ENCODE data around the gene POLR3C. TPM values are rescaled to one million over a fixed set of nuclear protein-coding genes. Genes with fewer than 3 reads are reported as not detected.

POLR3C gene
- total and polyA plus RNA-seq, 11 donors = 5.9 to 22.4 (median 15.1) TPM

DNA sequence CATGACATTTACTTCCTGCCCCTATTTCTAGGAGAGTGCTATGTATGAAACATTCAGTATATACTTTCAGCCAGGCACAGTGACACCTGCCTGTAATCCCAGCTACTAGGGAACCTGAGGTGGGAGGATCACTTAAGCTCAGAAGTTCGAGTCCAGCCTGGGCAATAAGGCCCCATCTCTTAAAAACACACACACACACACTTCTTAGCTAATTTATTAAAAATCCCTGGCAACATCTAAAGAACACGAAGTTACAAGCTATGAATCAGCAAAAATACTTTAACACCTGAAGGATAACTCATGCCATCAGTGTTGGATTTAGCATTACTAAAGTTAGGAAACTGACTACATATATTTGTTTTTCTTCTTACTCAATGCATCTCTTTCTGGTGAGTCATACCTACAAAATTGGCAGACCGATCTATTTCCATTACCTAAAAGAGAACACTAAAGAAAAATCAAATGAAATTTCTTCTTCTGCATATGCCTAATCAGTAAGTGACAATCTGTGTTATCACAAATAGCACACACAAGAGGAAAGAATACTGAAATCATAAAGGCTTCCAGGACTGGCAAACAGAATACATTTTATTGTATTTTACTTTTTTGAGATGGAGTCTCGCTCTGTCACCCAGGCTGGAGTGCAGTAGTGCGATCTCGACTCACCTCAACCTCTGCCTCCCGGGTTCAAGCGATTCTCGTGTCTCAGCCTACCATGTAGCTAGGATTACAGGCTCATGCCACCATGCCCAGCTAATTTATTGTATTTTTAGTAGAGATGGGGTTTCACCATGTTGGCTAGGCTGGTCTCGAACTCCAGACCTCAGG lies 41.5 kb upstream of the POLR3C start:
- 48 to 56% (median 53%) methylated on average over 10 of the region's 10 CpGs for WGBS, 4 donors
- TF ChIP-seq POLR2A (IDR thresholded peaks at IDR 0.05) = no peak
- TF ChIP-seq, protein P1, sequence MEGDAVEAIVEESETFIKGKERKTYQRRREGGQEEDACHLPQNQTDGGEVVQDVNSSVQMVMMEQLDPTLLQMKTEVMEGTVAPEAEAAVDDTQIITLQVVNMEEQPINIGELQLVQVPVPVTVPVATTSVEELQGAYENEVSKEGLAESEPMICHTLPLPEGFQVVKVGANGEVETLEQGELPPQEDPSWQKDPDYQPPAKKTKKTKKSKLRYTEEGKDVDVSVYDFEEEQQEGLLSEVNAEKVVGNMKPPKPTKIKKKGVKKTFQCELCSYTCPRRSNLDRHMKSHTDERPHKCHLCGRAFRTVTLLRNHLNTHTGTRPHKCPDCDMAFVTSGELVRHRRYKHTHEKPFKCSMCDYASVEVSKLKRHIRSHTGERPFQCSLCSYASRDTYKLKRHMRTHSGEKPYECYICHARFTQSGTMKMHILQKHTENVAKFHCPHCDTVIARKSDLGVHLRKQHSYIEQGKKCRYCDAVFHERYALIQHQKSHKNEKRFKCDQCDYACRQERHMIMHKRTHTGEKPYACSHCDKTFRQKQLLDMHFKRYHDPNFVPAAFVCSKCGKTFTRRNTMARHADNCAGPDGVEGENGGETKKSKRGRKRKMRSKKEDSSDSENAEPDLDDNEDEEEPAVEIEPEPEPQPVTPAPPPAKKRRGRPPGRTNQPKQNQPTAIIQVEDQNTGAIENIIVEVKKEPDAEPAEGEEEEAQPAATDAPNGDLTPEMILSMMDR (IDR thresholded peaks at IDR 0.05) = no peak
- H3K4me1 ChIP-seq = peaks cover 0 to 44% (median 33%) of the 10 kb centered on the region in 12 donors

DNA sequence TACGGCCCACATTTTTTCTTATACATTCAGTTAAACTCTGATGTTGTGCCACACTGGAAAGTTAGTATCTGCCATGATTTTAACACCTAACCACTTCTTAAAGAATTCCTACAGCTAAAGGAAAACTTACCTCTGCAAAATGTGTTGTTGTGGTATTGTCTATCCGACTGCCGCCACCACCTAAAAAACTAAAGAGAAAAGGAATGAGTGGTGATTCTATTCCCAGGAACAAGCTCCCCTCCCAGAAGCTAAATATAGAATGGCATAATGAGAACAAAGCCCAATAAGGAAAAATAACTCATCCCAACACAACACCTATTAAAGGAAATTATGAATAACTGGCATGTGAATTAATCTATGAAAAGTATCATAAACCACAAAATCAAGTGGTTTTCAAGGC lies 39.6 kb upstream of the POLR3C start:
- Histone ChIP-seq H3K36me3 (peaks cover 0 to 38% (median 16%) of the 10 kb centered on the region in 9 donors), H3K9me3 (no peaks in the 10 kb centered on the region), H3K4me1 (peaks cover 0 to 38% (median 23%) of the 10 kb centered on the region in 12 donors), H3K27ac (peak overlapping the region; percentile 46 to 81 (median 75)), H3K4me3 (peak overlapping the region in 11 of 12 donors; percentile 22 to 58 (median 44)), H3K27me3 (no peaks in the 10 kb centered on the region)
- TF ChIP-seq POLR2A (IDR thresholded peaks at IDR 0.05) = peak in 1 of 2 donors; percentile 26
- TF ChIP-seq, protein P1 (IDR thresholded peaks at IDR 0.05) = no peak
- intact Hi-C loops (cut with DNase I) = no loop called here
- DNase-seq (no peak), ATAC-seq (peak in 2 of 4 donors; percentile 41 to 49)
- WGBS, 4 donors = 43 to 50% (median 45%) methylated on average over 3 of the region's 3 CpGs

More for the DNA sequence above, 41.5 kb upstream of the POLR3C start:
- no peaks in the 10 kb centered on the region for H3K27me3 ChIP-seq
- peak in 3 of 4 donors; percentile 29 to 38 (median 31) for ATAC-seq
- no peak for DNase-seq
- peak overlapping the region; percentile 11 to 58 (median 43) for H3K4me3 ChIP-seq
- no peaks in the 10 kb centered on the region for H3K9me3 ChIP-seq
- peak overlapping the region; percentile 46 to 81 (median 75) for H3K27ac ChIP-seq
- H3K36me3 ChIP-seq = peaks cover 0 to 41% (median 11%) of the 10 kb centered on the region in 9 donors
- intact Hi-C loops (cut with DNase I) = loop anchor here in 1 of 10 donors (2.0 kb wide), 1 partner anchor 62 kb away; the partner anchor contains the start of gene NUDT17

DNA sequence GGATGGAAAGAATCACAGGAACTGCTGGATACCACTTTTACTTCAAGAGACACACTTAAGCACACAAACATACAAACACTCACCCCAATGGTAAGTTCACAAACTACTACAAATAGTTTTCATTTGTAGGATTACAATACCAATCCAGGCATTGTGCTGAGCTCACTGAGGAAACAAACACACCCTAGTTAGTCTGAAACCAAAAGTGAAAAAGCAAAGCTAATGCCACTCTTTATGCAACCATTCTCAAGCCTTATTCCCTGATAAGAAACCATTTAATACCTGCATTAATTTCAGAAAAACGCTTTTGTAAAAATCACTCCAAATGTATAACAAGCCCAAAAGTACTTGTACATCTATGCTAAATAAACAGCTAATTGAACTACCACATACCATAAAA lies 38.5 kb upstream of the POLR3C start:
- Histone ChIP-seq H3K4me3 (no peak overlapping the region), H3K4me1 (peaks cover 0 to 38% (median 23%) of the 10 kb centered on the region in 12 donors), H3K9me3 (no peaks in the 10 kb centered on the region), H3K27ac (peak overlapping the region; percentile 1 to 81 (median 74)), H3K36me3 (peaks cover 0 to 29% (median 12%) of the 10 kb centered on the region in 9 donors), H3K27me3 (no peaks in the 10 kb centered on the region)
- TF ChIP-seq POLR2A (IDR thresholded peaks at IDR 0.05) = no peak
- TF ChIP-seq, protein P1 (IDR thresholded peaks at IDR 0.05) = no peak
- no peak for DNase-seq
- intact Hi-C loops (cut with DNase I) = no loop called here
- 71 to 81% (median 75%) methylated on average over 1 of the region's 1 CpG for WGBS, 4 donors
- ATAC-seq = peak in 1 of 4 donors; percentile 25

DNA sequence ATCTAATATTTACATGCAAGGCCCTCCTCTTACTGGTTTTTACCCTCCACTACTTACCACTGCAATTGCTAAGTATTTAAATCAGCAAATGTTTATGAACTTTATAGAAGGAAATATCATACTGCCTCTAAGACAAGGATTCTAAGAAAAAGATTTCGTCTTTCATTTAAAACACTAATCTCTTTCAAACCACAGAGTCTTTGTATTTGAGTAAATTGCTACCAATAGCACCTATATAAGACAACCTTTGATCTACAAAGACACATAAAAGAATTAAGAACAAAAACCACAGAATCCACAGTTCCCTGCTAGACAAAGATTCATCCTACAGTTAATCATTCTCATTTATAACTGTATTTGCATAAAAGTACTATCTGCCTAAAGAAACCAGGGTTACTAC lies 37.7 kb upstream of the POLR3C start:
- H3K27me3 ChIP-seq = no peaks in the 10 kb centered on the region
- intact Hi-C loops (cut with DNase I) = no loop called here
- TF ChIP-seq POLR2A (IDR thresholded peaks at IDR 0.05) = no peak
- TF ChIP-seq, protein P1 (IDR thresholded peaks at IDR 0.05) = no peak
- 0 to 78% (median 34%) methylated on average over 1 of the region's 1 CpG for WGBS, 4 donors
- H3K9me3 ChIP-seq = no peaks in the 10 kb centered on the region
- DNase-seq = no peak
- peaks cover 0 to 38% (median 21%) of the 10 kb centered on the region in 12 donors for H3K4me1 ChIP-seq
- no peak for ATAC-seq
- H3K27ac ChIP-seq = peak overlapping the region in 11 of 12 donors; percentile 1 to 81 (median 73)
- H3K36me3 ChIP-seq = peaks cover 0 to 24% (median 11%) of the 10 kb centered on the region in 9 donors
- no peak overlapping the region for H3K4me3 ChIP-seq

All from heart left ventricle (tissue), 16 donors.